Left ventricle myocardium superior (tissue), 1 donor: ENCODE results near the gene KIAA1217. TPM values are rescaled to one million over a fixed set of nuclear protein-coding genes. Genes with fewer than 3 reads are reported as not detected.

ENCODE experiments used
- ATAC-seq: fragments of 200-7000 bp; cut with Tn5 transposase; one replicate; pipeline ENCODE4 v1.9.1; 2020; ENCODE audit warnings: mild to moderate bottlenecking, moderate library complexity
- DNase-seq: peaks from one replicate; pipeline ENCODE4 v3.0.0-alpha.2; 2020
- intact Hi-C: fragments of 100-400 bp; cut with micrococcal nuclease; formaldehyde crosslinking; loops from one replicate; pipeline ENCODE4 v1.11.0; 2022
- total RNA-seq: library from RNA; stranded (reverse); fragmentation: NEBNext Ultra II Directional; extraction: Animal tissue kit (Norgen Biotek cat#: 25700); gene quantifications from one replicate; pipeline ENCODE4 v1.2.1, GENCODE V29; 2021
- donor health status: DM: no; HTN: yes; CAD: no; lungs with severe emphysema.

The KIAA1217 gene
- total RNA-seq, 1 donor from 2014 or later = 46.6 TPM

GRCh38 chr10:24240041-24240751 lies 31.3 kb downstream of the KIAA1217 start:
- intact Hi-C loops = no loop called here
- peak; percentile 30 for ATAC-seq

GRCh38 chr10:24241536-24242040 lies 32.6 kb downstream of the KIAA1217 start:
- DNase-seq (no peak), ATAC-seq (no peak)
- intact Hi-C loops = no loop called here

More at GRCh38 chr10:24240041-24240751, 31.3 kb downstream of the KIAA1217 start:
- DNase-seq = no peak

GRCh38 chr10:24242562-24242961 lies 33.6 kb downstream of the KIAA1217 start:
- DNase-seq (no peak), ATAC-seq (no peak)
- intact Hi-C loops = no loop called here

GRCh38 chr10:24246365-24246764 lies 37.4 kb downstream of the KIAA1217 start:
- DNase-seq = no peak
- intact Hi-C loops = no loop called here
- ATAC-seq = no peak

- no peak for DNase-seq
- intact Hi-C loops = no loop called here
- no peak for ATAC-seq
Measured at GRCh38 chr10:24247841-24248240, 38.9 kb downstream of the KIAA1217 start.

- intact Hi-C loops = no loop called here
- no peak for ATAC-seq
Measured at GRCh38 chr10:24249829-24250415, 41.0 kb downstream of the KIAA1217 start.

GRCh38 chr10:24251547-24251946 lies 42.6 kb downstream of the KIAA1217 start:
- no peak for ATAC-seq
- intact Hi-C loops = no loop called here
- DNase-seq = no peak

More at GRCh38 chr10:24249829-24250415, 41.0 kb downstream of the KIAA1217 start:
- DNase-seq = no peak

GRCh38 chr10:24254180-24254579 lies 45.2 kb downstream of the KIAA1217 start:
- intact Hi-C loops = no loop called here
- ATAC-seq = no peak

GRCh38 chr10:24255115-24255880 lies 46.4 kb downstream of the KIAA1217 start:
- DNase-seq (no peak), ATAC-seq (no peak)
- intact Hi-C loops = no loop called here

More at GRCh38 chr10:24254180-24254579, 45.2 kb downstream of the KIAA1217 start:
- no peak for DNase-seq

GRCh38 chr10:24255881-24256311 lies 47.0 kb downstream of the KIAA1217 start:
- ATAC-seq (peak; percentile 91), DNase-seq (peak; percentile 60)
- intact Hi-C loops = no loop called here

- ATAC-seq = peak; percentile 16
- intact Hi-C loops = no loop called here
- no peak for DNase-seq
Measured at GRCh38 chr10:24256619-24257107, 47.7 kb downstream of the KIAA1217 start.

- ATAC-seq (no peak), DNase-seq (no peak)
- intact Hi-C loops = no loop called here
Measured at GRCh38 chr10:24257588-24257987, 48.6 kb downstream of the KIAA1217 start.

- no peak for ATAC-seq
- DNase-seq = no peak
- intact Hi-C loops = no loop called here
Measured at GRCh38 chr10:24259365-24260130, 50.6 kb downstream of the KIAA1217 start.

GRCh38 chr10:24261627-24262026 lies 52.7 kb downstream of the KIAA1217 start:
- ATAC-seq (peak; percentile 83), DNase-seq (no peak)
- intact Hi-C loops = no loop called here

GRCh38 chr10:24262929-24263590 lies 54.1 kb downstream of the KIAA1217 start:
- DNase-seq = no peak
- intact Hi-C loops = no loop called here

GRCh38 chr10:24269476-24269875 lies 60.5 kb downstream of the KIAA1217 start:
- ATAC-seq = no peak
- DNase-seq = no peak
- intact Hi-C loops = no loop called here

More at GRCh38 chr10:24262929-24263590, 54.1 kb downstream of the KIAA1217 start:
- ATAC-seq = peak; percentile 52

GRCh38 chr10:24272374-24272773 lies 63.4 kb downstream of the KIAA1217 start:
- intact Hi-C loops = no loop called here
- ATAC-seq (no peak), DNase-seq (no peak)

GRCh38 chr10:24277277-24277676 lies 68.3 kb downstream of the KIAA1217 start:
- intact Hi-C loops = no loop called here
- no peak for DNase-seq
- ATAC-seq = no peak
